PC-9 (cell line): ENCODE measurements around the gene CROT. TPM values are rescaled to one million over a fixed set of nuclear protein-coding genes. Genes with fewer than 3 reads are reported as not detected.
A peak's percentile ranks its signal among the peaks of the same experiment; 100 is the strongest.

ENCODE experiments used
- BruUV-seq: library from RNA; stranded (reverse); fragments of 400-500 nt; replicated peaks from 2 replicates; lab custom pipeline; 2021; lab: Mats Ljungman, UMichigan
- CTCF ChIA-PET: fragments of 300-600 bp; sonication (Branson Sonifier 250); formaldehyde crosslinking; loops from one replicate; lab custom pipeline; 2022; ENCODE audit warnings: antibody characterized with exemption; lab: Charles Lee
- POLR2A ChIA-PET: fragments of 300-600 bp; sonication (Branson Sonifier 250); formaldehyde crosslinking; loops from one replicate; lab custom pipeline; 2022; ENCODE audit warnings: antibody characterized with exemption; ENCODE audit not compliant: unreplicated experiment; lab: Charles Lee
- DNase-seq, 2 experiments: peaks; one replicate each; pipeline versions ENCODE4 v3.0.0 to v3.0.0-alpha.2; 2015 to 2022; ENCODE audit warnings: mixed read lengths in 1 of 2
- H2AFZ ChIP-seq: fragments of 200-600 bp; sonication (generic); 2 replicates; pipeline ENCODE4 v1.8.1; 2017; ENCODE audit warnings: antibody characterized with exemption
- H3F3A ChIP-seq: fragments of 200-600 bp; sonication (generic); 2 replicates; pipeline ENCODE4 v1.8.1; 2017; ENCODE audit warnings: antibody characterized with exemption, mild to moderate bottlenecking, low read depth; ENCODE audit not compliant: insufficient read depth
- H3K27ac ChIP-seq: fragments of 200-600 bp; sonication (generic); 2 replicates; pipeline ENCODE4 v1.6.1; 2016; ENCODE audit warnings: mixed run types
- H3K27me3 ChIP-seq: fragments of 200-600 bp; sonication (generic); 2 replicates; pipeline ENCODE4 v1.6.1; 2016; ENCODE audit warnings: low read depth, mixed run types; ENCODE audit not compliant: insufficient read depth
- H3K36me3 ChIP-seq: fragments of 200-600 bp; sonication (generic); 2 replicates; pipeline ENCODE4 v1.6.1; 2016; ENCODE audit warnings: low read depth, mixed run types
- H3K4me1 ChIP-seq: fragments of 200-600 bp; sonication (generic); replicated peaks from 2 replicates; pipeline ENCODE4 v1.6.1; 2016; ENCODE audit warnings: mixed run types; ENCODE audit not compliant: insufficient read depth
- H3K4me2 ChIP-seq: fragments of 200-600 bp; sonication (generic); 2 replicates; pipeline ENCODE4 v1.6.1; 2017; ENCODE audit warnings: mixed run types
- H3K4me3 ChIP-seq: fragments of 200-600 bp; sonication (generic); 2 replicates; pipeline ENCODE4 v1.6.1; 2016; ENCODE audit warnings: mixed run types
- H3K79me2 ChIP-seq: fragments of 200-600 bp; sonication (generic); 2 replicates; pipeline ENCODE4 v1.6.1; 2017; ENCODE audit warnings: low read depth, mixed run types
- H3K9me2 ChIP-seq: fragments of 200-600 bp; sonication (generic); 2 replicates; pipeline ENCODE4 v1.8.1; 2017; ENCODE audit warnings: mild to moderate bottlenecking; ENCODE audit not compliant: insufficient read depth
- H3K9me3 ChIP-seq: fragments of 200-600 bp; sonication (generic); 2 replicates; pipeline ENCODE4 v1.8.1; 2016; ENCODE audit warnings: low read depth; ENCODE audit not compliant: insufficient read depth
- H4K20me1 ChIP-seq: fragments of 200-600 bp; sonication (generic); 2 replicates; pipeline ENCODE4 v1.8.1; 2017; ENCODE audit not compliant: insufficient read depth
- EZH2 ChIP-seq: fragments of 200-600 bp; sonication (generic); IDR thresholded peaks from 2 replicates; pipeline ENCODE4 v1.8.0; 2017; ENCODE audit warnings: antibody characterized with exemption, low read depth
- intact Hi-C: fragments of 100-400 bp; cut with micrococcal nuclease; formaldehyde crosslinking; loops from one replicate; pipeline ENCODE4 v1.10.0; 2022; ENCODE audit not compliant: unreplicated experiment
- total RNA-seq: library from RNA; stranded (reverse); gene quantifications from 2 replicates; pipeline ENCODE4 v1.2.3, GENCODE V29; 2021
- TF ChIP-seq, protein P1 (sequence below): fragments of 200-600 bp; sonication (generic); conservative IDR thresholded peaks from 2 replicates; pipeline ENCODE4 v1.6.1; 2017; ENCODE audit warnings: mixed run types, antibody characterized with exemption, mild to moderate bottlenecking, moderate library complexity

CROT gene
- total RNA-seq, 1 experiment from 2014 or later, result 15.2 TPM

DNA sequence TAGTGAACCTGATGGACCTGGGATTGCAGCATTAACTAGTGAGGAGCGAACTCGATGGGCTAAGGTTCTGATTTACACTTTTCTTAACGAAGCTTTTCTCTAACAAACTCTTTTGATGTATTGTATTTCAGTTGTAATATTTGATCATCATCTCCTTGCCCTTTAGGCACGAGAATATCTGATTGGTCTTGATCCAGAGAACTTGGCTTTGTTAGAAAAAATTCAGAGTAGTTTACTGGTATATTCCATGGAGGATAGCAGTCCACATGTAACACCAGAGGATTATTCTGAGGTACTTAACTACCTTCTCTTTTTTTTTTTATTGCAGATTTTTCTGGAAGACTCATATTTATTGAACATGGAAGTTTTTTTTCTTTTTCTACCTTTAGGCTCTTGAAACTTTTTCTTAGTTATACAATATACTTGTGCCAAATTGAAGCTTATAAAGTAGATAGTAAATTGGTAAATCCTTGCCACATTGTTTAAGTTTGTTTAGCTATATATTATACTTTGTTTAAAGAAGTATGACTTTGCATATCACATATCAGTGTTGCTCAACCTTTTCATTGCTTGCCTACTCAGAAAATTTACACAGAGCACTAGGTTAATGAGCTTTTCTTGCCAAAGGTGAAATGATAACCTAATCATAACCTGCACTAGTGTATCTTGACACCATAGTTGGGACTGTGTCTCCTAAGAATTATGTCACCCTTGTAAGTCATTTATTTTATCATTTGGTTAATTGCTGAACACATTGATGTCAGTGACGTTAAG lies 30.4 kb downstream of the CROT start:
- H3K27ac ChIP-seq, result peak overlapping the region; percentile 37; the same call in 1 of the 2 replicates
- H3K4me3 ChIP-seq, result no peak overlapping the region
- no peaks in the 10 kb centered on the region for H3K27me3 ChIP-seq
- peaks cover 24% of the 10 kb centered on the region for H3K4me1 ChIP-seq
- no peaks in the 10 kb centered on the region for H3K79me2 ChIP-seq
- ChIA-PET POLR2A (interaction anchor here (0.5 to 0.6 kb wide), 3 partner anchors 20 to 450 kb away, joined by 3 to 8 read pairs (median 4); no protein-coding TSS in a partner anchor), CTCF (no interaction called here)
- no TSS peak for BruUV-seq
- DNase-seq, result peak in 1 of 2 experiments; percentile 54
- H3K36me3 ChIP-seq, result no peaks in the 10 kb centered on the region
- no peaks in the 10 kb centered on the region for H3K9me2 ChIP-seq
- peaks cover 12% of the 10 kb centered on the region for H3F3A ChIP-seq
- H3K4me2 ChIP-seq, result peak overlapping the region; percentile 38
- H2AFZ ChIP-seq, result no peak overlapping the region
- peaks cover 3% of the 10 kb centered on the region for H3K9me3 ChIP-seq
- no peak for TF ChIP-seq EZH2
- TF ChIP-seq, protein P1, sequence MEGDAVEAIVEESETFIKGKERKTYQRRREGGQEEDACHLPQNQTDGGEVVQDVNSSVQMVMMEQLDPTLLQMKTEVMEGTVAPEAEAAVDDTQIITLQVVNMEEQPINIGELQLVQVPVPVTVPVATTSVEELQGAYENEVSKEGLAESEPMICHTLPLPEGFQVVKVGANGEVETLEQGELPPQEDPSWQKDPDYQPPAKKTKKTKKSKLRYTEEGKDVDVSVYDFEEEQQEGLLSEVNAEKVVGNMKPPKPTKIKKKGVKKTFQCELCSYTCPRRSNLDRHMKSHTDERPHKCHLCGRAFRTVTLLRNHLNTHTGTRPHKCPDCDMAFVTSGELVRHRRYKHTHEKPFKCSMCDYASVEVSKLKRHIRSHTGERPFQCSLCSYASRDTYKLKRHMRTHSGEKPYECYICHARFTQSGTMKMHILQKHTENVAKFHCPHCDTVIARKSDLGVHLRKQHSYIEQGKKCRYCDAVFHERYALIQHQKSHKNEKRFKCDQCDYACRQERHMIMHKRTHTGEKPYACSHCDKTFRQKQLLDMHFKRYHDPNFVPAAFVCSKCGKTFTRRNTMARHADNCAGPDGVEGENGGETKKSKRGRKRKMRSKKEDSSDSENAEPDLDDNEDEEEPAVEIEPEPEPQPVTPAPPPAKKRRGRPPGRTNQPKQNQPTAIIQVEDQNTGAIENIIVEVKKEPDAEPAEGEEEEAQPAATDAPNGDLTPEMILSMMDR, result no peak
- no peaks in the 10 kb centered on the region for H4K20me1 ChIP-seq
- intact Hi-C loops, result no loop called here

DNA sequence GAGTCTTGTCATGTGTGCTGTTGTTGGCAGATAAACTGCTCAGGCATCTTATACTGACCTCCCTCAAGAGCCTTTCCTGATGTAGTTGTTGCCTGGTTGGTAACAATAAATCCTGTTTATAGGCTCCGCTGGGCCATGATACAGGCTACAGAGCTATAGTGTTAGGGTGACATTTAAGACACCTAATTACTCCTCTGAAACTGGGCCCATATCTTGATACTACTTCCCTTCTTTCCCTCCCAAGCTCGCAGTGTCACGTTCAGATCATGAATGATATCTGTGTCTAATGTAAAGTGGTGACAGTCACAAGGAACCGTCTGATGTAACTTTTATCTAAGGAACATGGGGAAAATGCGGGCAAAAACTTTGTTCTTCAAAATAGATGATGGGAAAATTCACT lies 35.4 kb downstream of the CROT start:
- TF ChIP-seq, protein P1, result no peak
- TF ChIP-seq EZH2, result no peak
- H3K9me3 ChIP-seq, result no peaks in the 10 kb centered on the region; the same call in 1 of the 2 replicates
- CTCF ChIA-PET, result no interaction called here

DNA sequence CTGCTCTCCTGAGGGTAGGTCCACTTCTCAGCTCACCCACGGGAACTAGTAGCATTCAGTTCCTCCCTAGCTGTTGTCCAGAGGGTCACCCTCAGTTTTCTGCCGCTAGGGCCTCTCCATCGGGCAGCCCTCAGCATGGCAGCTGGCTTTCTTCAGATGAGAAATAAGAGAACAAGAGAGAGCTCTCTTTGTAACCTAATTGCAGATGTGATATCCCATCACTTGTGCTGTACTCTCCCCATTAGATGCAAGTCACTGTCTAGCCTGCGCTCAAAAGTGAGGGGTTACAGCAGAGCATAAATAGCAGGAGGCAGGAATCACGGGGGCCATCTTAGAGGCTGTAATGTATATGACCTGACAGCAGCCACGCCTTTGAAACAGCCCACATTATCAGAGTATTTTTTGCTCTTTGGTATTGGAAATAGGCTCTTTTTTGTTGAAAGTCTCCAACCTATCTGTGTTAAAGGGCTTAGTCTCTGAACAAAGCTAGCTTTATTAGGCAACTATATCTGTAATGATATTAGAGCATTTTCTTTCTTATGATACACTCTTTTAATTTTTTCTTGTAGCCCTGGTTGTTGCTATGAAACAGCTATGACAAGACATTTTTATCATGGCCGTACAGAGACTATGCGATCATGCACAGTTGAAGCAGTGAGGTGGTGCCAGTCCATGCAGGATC lies 45.7 kb downstream of the CROT start:
- BruUV-seq, result no TSS peak

More for the DNA sequence above, 35.4 kb downstream of the CROT start:
- H3K9me2 ChIP-seq, result no peaks in the 10 kb centered on the region
- H3K4me1 ChIP-seq, result peaks cover 16% of the 10 kb centered on the region
- BruUV-seq, result no TSS peak
- H3K4me3 ChIP-seq, result no peak overlapping the region
- no peaks in the 10 kb centered on the region for H3K79me2 ChIP-seq
- H3F3A ChIP-seq, result peaks cover 12% of the 10 kb centered on the region
- no peaks in the 10 kb centered on the region for H3K27me3 ChIP-seq
- DNase-seq, result no peak
- no peak overlapping the region for H3K4me2 ChIP-seq
- intact Hi-C loops, result no loop called here
- POLR2A ChIA-PET, result interaction anchor here (0.6 kb wide), 1 partner anchor 120 kb away, joined by 4 read pairs; no protein-coding TSS in a partner anchor
- H4K20me1 ChIP-seq, result no peaks in the 10 kb centered on the region
- no peak overlapping the region for H2AFZ ChIP-seq
- H3K27ac ChIP-seq, result no peak overlapping the region
- no peaks in the 10 kb centered on the region for H3K36me3 ChIP-seq

More for the DNA sequence above, 45.7 kb downstream of the CROT start:
- H3K79me2 ChIP-seq, result no peaks in the 10 kb centered on the region
- no peaks in the 10 kb centered on the region for H3K4me1 ChIP-seq
- ChIA-PET CTCF (no interaction called here), POLR2A (no interaction called here)
- intact Hi-C loops, result no loop called here
- H4K20me1 ChIP-seq, result no peaks in the 10 kb centered on the region
- DNase-seq, result no peak
- H3K4me2 ChIP-seq, result no peak overlapping the region
- H3K27ac ChIP-seq, result no peak overlapping the region
- no peak overlapping the region for H3K4me3 ChIP-seq
- H3F3A ChIP-seq, result no peaks in the 10 kb centered on the region
- no peaks in the 10 kb centered on the region for H3K27me3 ChIP-seq
- H3K36me3 ChIP-seq, result no peaks in the 10 kb centered on the region
- no peak for TF ChIP-seq EZH2
- TF ChIP-seq, protein P1, result no peak
- H3K9me3 ChIP-seq, result no peaks in the 10 kb centered on the region; the same call in 1 of the 2 replicates
- H3K9me2 ChIP-seq, result no peaks in the 10 kb centered on the region
- H2AFZ ChIP-seq, result no peak overlapping the region
